ENCODE results near the gene MAT2B.
A peak's percentile ranks its signal among the peaks of the same experiment; 100 is the strongest.

MAT2B gene

GRCh38 chr5:163505368-163506094 lies at the start of gene MAT2B:
Gene MAT2B (plus strand): TSS chr5:163505619. CDS start chr5:163505687, 68 bp downstream.
- peak; percentile 93 for DNase-seq (ENCODE audit: low read depth)

DNA sequence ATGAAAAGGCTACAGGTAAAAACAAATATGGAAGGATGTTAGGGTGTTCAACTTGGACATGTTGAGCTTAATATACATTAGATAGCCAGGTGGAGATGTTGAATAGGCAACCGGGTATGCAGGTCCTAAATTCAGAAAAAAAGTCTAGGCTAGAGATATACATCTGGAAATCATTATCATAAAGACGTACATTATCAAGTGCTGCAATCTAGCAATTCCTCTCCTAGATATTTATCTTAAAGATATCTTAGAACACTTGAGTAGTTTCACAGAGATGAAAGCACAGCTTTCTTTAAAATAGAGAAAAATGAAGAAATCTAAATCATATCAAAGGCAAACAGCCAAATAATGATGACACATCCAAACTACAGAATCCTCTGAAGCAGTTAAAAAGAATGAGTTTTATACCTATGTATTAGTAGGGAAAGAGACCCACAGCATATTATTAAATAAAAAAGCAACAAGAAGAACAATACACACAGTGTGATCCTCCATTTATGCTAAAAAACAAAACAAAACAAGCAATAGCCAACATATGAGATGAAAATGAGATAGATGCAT lies 49.3 kb upstream of the MAT2B start:
- no peak for DNase-seq (ENCODE audit: low read depth)

- DNase-seq (ENCODE audit: low read depth): no peak
Observed at GRCh38 chr5:163456840-163457239, 48.6 kb upstream of the MAT2B start.

GRCh38 chr5:163458778-163459385 lies 46.5 kb upstream of the MAT2B start:
- no peak for DNase-seq (ENCODE audit: low read depth)

DNA sequence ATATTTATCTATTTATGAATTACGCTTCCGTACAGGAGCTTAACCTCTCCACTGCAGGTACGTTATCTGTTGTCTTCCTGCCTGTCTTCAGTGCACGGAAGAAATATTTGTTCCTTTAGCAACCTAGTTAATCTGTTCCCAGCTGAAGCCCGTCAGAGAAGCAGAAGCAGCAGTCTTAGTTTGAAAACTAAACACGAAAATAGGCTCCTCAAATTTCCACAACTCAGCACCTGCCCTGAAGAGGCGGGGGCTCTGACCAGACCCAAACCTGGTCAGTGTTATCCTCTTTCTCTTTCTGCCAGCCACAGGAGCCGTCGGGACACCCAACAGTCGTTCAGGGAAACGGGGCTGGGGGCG lies 46.0 kb upstream of the MAT2B start:
- no peak for DNase-seq (ENCODE audit: low read depth)

DNA sequence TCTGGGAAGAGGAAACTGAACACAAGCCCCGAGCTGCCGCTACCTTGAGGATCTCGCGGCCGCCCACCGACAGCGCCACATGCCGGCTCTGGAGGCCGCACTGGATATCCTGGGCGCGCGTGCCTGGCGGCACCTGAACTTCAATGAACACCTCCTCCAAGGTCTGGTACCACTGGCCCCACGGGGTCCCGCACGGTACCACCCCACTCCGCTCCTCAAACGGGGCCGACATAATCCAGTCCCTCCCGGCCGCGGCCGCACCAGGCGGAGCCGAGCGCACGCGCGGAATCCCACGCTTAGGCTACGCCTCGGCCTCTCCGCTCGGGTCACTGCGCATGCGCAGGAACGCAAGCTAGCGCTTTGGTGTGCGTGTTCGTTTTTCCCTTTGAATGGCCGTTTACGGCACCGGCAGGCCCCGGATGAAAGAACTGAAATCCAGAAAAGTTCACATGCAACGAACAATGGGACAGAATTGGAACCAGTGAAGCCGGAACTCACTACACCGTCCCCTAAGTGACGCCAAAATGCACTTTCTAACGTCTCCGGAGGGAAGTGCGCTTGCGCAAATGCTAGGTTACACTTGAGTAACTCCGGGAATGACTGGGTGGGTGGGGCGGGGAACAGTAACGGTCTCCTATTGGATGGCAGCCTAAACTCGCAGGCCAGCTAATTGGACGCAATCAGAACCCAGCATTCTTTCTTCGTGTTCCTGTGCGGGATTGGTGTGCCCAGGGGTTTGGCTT lies 45.4 kb upstream of the MAT2B start, which contains the start of gene NUDCD2:
Gene NUDCD2 (minus strand): TSS at position 284 of the 743 bp plus-strand sequence. CDS start 52 bp downstream, at position 232.
- DNase-seq (ENCODE audit: low read depth): peak; percentile 88

DNA sequence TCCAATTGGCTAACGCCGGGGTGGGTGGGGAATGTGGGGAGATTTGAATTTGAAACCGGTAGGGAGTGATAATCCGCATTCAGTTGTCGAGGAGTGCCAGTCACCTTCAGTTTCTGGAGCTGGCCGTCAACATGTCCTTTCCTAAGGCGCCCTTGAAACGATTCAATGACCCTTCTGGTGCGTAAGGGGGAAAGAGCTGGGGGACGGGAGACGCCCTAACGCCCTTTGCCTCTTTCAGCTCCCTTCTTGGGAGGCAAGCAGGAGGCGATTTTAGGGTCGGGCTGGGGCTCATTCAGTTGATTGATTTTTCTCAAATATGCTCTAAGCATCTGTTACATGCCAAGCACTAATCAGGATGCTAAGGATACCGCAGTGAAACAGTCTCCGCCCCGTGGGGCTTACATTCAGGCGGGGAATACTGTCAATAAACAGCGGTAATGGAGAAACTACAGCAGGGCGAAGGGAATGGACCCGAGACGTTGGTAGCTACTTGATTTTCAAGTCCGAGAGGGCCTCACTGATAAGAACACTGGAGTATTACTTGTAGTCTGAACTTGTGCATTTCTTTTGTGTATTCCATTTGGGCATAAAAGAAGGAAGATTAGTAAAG lies 44.8 kb upstream of the MAT2B start, which contains the start of gene HMMR:
Gene HMMR (plus strand): TSS at position 71 of the 610 bp plus-strand sequence. CDS start 61 bp downstream, at position 132.
- DNase-seq (ENCODE audit: low read depth): no peak

DNA sequence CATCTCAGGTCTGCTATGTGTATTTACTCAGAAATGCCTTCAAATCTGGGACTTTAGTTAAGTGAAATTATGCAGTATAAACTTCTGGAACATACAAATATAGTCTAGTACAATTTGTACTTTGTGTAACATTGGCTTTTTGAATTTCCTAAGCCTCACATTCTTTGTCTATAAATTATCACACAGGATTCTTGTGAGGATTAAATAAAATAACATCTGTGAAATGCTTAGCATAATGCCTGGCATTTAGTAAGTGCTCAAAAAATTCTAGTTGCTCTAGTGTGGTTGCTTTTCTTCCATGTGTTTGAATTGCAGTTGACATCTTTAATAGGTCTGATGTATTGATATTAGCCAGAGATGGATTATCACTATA lies 42.4 kb upstream of the MAT2B start:
- no peak for DNase-seq (ENCODE audit: low read depth)

- DNase-seq (ENCODE audit: low read depth): no peak
Observed at GRCh38 chr5:163467682-163468081, 37.7 kb upstream of the MAT2B start.

DNA sequence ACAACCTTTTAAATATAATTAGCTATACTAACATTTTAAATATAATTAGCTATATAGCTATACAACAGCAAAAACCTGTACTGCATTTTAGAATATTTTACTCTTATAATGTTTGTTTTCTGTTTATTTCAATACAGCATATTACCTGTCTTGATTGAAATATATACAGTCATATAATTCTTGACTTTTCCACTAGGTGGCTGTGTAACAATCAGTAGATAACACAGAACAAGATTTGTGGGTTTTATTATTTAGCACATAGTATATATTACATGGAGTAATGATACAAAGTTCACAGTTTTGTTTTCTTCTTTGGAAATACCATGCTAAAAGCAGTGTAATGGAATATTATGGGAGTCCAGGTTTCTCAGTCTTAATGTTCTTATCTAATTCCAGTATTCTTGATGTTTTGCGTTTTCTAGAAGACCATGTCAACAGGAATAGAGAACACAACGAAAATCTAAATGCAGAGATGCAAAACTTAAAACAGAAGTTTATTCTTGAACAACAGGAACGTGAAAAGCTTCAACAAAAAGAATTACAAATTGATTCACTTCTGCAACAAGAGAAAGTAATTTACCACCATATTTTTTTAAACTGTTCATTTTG lies 31.7 kb upstream of the MAT2B start:
- no peak for DNase-seq (ENCODE audit: low read depth)

GRCh38 chr5:163475411-163475810 lies 30.0 kb upstream of the MAT2B start:
- no peak for DNase-seq (ENCODE audit: low read depth)

DNA sequence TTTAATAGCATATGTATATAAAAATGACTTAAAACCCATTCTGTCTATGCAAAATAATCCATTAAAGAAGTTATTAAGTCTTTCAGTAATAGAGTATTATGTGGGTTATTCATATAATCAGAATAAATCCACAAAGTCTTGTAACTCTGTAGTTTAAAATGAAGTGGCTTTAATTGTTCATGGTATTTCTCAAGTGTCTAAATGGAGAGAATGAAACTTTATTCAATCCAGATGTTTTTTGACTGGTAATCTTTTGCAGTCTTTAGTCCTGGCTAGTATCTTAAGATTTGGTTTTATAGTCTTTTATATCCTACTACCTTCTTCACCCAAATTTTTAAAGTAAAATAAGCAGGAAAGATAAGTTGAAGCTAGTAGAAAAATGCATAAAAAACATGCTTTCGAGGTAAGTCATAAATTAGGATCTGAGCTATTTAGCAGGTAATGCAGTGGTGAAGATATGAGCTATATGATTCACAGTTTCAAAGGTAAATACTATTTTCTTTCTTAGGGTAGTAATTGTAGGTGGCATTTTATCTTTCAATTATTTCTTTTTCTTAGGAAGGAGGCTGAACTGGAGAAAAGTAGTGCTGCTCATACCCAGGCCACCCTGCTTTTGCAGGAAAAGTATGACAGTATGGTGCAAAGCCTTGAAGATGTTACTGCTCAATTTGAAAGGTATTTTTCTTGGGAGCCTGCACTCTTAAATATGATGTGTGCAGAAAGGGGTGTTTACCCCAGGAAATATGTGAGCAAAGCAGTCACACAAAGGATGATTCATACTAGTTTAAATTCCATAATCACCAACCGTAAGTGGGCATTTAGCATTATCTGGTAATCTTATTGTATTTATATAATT lies 27.1 kb upstream of the MAT2B start:
- no peak for DNase-seq (ENCODE audit: low read depth)

- no peak for DNase-seq (ENCODE audit: low read depth)
Observed at GRCh38 chr5:163478982-163479271, 26.5 kb upstream of the MAT2B start.

DNA sequence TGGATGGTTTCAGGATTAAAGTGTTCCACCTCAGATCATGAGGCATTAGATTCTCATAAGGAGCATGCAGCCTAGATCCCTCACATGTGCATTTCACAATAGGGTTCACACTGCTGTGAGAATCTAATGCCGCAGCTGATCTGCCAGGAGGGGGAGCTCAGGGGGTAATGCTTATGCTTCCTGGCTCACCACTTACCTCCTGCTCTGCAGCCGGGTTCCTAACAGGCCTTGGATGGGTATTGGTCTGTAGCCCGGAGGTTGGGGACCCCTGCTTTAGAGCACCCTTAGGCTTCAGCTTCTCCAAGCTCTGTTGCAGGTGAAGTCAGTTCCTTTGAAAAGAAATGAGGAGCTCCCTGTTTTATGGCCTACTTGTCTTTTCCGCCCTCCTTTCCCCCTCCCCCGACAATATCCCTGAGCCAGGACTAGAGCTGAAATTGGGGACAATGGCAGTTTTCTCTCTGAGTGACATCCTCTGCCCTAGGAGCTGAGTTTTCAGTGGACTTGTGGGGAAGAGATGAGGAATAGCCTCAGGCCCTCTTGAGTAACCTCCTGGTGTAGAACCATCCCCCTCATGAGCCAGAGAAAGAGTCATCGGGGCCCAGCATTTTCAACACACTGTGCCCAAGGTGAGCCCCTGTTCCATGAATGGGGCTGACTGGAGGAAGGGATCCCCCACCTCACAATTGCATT lies 16.2 kb upstream of the MAT2B start:
- DNase-seq (ENCODE audit: low read depth): no peak

DNA sequence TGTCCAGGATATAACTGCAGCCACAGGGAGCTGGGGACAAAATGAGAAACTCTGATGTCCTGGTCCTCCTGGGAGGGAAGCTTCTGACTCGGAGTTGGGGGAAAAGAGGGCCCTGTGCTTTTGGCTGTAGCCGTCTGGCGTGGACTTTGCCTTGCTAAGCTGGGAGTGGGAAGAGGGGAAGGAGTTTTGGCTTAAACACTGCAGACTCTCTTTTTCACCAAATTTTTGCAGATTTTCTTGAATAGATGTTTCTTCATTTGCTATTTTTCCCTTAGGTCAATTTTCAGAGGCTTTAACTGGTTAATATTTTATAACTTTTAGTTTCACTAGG lies 15.7 kb upstream of the MAT2B start:
- no peak for DNase-seq (ENCODE audit: low read depth)

DNA sequence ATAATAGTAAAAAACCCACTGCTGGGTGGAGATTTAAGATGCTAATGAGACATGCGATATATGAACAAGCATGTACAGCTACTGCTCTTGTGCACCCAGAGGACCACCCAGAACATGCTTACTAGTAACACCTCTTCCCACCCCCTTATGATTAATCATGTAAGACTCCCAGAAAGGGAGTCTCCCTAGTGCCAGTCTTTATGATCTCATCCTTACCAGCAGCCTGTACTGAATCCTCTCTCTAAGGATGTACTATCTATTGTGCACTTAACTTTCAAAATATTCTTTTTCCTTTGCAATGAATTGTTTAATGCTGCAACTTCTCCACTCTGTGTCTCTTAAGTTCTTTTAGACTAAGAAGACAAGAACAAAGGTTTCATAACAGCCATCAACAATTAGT lies 9.1 kb upstream of the MAT2B start:
- no peak for DNase-seq (ENCODE audit: low read depth)

- no peak for DNase-seq (ENCODE audit: low read depth)
Observed at GRCh38 chr5:163497315-163497714, 8.1 kb upstream of the MAT2B start.

GRCh38 chr5:163498886-163499285 lies 6.5 kb upstream of the MAT2B start:
- DNase-seq (ENCODE audit: low read depth): no peak

GRCh38 chr5:163502521-163502920 lies 2.9 kb upstream of the MAT2B start:
- no peak for DNase-seq (ENCODE audit: low read depth)

Measured in T-helper 22 cell (primary cell).